ENCODE measurements around the gene C3orf52.
A peak's percentile ranks its signal among the peaks of the same experiment; 100 is the strongest.

C3orf52 gene

GRCh38 chr3:112085735-112086075 lies 484 bp upstream of the C3orf52 start:
- DNase-seq (ENCODE audit: low read depth in 2 of 2): no peak

- DNase-seq (ENCODE audit: low read depth in 2 of 2): no peak
Measured at GRCh38 chr3:112086875-112087524, 811 bp downstream of the C3orf52 start.

DNA sequence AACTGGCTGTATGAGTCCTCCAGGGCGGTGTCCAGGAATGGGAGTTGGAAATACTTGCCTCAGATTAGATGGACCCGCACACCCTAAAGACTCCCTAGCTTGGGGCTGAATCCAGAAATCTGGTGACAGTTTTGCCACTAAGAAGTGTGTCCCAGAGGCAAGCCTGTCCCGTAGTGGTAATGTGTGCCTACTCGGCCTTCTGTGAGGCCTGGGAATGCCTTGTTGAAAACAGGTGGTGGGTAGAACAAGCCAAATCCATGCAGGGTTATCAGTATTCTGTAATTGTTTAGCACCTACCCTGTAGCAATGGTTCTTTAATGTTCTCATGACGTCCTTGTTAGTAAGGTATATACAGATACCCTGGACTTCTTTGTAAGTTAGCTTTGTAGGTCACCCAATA lies 1.6 kb downstream of the C3orf52 start:
- DNase-seq (ENCODE audit: low read depth in 2 of 2): no peak

DNA sequence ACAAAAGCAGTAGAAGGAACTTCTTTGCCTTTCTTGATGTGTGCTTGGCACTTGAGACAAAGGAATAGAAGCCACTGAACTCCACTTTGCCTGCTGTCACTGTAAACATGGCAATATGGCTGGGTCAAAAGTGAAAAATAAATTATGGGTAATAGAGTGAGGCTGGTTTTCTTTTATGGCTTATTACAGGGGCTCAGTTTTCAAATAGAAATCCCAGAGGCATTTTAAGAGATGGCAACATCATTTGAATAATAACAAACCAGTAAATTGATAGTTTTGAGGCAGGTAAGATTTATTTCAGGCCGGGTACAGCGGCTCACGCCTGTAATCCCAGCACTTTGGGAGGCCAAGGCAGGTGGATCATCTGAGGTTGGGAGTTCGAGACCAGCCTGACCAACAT lies 2.8 kb downstream of the C3orf52 start:
- no peak for DNase-seq (ENCODE audit: low read depth in 2 of 2)

DNA sequence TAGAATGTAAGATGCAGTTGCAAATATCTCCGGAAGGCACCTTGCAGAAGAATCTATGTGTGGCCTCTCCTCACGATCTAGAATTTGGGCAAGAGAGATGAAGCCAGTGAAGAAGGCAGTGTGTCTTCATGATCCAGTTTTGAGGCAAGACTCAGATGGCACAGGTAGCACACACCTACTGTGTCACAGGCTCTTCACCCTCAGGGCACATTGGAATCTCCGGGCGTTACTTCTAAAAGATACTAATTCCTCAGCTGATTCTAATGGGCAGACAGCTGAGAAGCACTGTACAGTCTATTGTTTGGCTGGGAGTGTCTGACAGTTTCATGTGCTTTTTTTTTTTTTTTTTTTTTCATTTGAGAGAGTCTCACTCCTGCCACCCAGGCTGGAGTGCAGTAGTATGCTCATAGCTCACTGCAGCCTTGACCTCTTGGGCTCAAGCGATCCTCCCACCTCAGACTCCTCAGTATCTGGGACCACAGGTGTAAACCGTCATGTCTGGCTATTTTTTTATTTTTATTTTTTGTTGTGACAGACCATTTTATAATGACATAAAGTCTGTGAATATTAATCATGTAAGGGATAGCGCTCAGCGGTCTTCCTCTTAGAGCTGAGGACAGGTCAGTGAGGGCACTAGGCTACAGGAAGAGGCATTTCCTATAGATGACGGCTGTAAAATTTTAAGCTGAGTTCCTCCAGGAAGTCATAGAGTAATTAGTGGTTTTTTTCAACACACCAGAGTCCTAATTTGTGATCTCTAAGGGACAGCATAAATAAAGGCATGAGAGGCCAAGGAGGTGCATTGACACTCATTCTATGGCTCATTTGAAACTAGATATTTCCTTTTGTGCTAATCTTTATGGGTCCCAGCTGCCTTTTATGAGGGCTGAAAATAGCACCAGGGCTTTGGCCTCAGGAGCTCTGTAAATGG lies 4.0 kb downstream of the C3orf52 start:
- no peak for DNase-seq (ENCODE audit: low read depth in 2 of 2)

DNA sequence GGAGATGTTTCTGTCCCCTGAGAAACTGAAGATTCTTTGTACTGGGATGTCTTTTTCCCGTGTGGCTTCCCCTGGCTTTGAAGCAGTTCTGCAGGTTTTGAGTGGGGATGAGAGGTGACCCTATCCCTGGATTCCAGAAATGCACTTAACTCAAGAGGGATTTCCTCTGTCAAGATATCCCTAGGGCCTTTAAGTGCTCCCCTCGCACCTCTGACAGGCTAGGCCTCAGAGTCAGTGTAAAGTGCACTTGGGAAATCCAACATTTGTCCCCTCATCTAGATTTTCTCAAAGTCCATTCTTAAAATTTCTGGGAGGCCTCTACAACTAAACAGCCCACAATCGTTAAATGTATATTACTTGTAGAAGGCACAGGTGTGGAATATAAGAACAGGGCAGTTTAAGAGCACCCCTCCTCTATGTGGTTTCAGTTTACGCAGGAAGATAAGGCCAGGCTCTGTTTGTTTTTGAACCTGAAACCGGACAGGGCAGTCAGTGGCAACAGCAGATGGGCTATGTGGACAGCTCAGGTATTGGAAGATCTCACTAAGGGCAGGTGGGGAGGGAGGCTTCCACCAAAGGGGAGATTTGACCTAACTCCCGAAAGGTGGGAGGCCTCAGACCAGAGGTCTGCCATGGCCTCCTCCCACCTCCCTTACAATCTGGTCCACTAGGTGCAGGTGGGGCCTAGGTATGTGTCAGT lies 4.8 kb downstream of the C3orf52 start:
- no peak for DNase-seq (ENCODE audit: low read depth in 2 of 2)

- DNase-seq (ENCODE audit: low read depth in 2 of 2): no peak
Measured at GRCh38 chr3:112092496-112093179, 6.4 kb downstream of the C3orf52 start.

DNA sequence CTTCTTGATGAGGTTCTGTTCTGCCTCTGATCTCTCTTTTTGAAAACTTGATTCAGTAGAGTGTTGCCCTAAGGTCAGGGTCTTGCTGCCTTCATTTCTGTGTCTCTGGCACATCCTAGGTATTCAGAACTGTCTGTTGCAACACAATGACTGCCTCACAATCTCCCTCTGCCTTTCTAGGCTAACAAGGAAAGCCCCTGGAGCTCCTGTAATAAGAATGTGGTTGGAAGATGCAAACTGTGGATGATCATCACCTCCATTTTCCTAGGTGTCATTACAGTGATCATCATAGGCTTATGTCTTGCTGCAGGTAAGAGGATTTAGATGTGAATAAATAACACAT lies 7.0 kb downstream of the C3orf52 start:
- DNase-seq (ENCODE audit: low read depth in 2 of 2): no peak

DNA sequence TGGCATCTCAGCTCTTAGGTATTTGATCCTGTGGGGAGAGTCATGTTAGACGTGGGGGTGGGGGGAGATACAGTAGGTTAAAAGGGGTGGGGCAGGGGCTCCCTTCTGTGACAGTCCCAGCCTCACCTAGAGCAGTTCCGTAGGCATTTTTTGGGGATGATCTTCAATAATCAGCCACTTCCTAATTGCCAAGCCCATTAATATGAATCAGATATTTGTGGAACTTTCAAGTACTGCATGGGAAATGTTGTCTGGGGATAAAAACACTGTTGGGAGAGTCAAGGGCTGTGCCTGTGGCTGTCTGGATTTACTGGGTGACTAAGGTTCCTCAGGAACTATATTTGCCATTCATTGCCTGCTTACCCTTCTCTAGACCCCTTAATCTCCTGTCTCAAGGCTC lies 9.5 kb downstream of the C3orf52 start:
- no peak for DNase-seq (ENCODE audit: low read depth in 2 of 2)

- no peak for DNase-seq (ENCODE audit: low read depth in 2 of 2)
Measured at GRCh38 chr3:112096176-112096575, 10.0 kb downstream of the C3orf52 start.

DNA sequence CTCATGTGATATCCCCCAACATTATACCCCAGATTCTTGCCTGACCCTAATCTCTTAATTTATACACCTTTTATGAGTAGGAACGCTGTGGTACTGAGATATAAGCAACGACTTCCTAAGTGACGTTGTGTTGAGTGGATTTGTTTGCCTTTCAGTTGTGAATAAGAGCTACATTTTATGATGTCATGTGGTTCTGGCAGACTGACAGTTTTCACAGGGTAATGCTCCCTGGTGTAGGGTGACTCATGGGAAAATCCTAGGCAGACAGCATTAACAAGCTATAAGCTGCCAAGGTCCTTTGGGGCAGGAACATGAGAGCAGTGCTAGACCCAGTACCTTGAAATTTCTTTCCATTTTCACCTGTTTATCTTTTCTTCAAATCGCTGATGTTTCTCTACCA lies 11.2 kb downstream of the C3orf52 start:
- peak; percentile 96 for DNase-seq (ENCODE audit: low read depth in 2 of 2)

- DNase-seq (ENCODE audit: low read depth in 2 of 2): peak; percentile 45 to 57
Measured at GRCh38 chr3:112101916-112102315, 15.7 kb downstream of the C3orf52 start.

DNA sequence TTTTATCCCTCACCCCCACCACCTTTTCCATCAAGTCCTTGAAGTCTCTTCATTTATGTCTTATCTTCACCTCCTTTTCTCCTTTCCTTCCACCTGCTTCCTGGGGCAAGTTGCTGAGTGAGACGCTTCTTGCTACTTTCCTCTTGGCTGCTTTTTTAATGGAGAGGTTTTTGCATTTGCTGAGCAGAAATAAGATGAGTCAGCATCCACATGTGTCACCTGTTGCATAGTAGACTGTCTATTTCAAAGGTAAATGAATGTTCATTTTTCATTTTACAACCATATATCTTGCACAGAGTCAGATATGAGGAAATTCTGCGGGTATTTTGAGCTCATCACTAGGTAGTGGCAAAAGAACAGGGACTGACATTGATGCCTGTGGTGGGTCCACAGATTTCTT lies 18.6 kb downstream of the C3orf52 start:
- no peak for DNase-seq (ENCODE audit: low read depth in 2 of 2)

GRCh38 chr3:112109322-112109721 lies 23.1 kb downstream of the C3orf52 start:
- DNase-seq (ENCODE audit: low read depth in 2 of 2): no peak

GRCh38 chr3:112111785-112112402 lies 25.7 kb downstream of the C3orf52 start:
- DNase-seq (ENCODE audit: low read depth in 2 of 2): peak in 1 of 2 experiments; percentile 22

DNA sequence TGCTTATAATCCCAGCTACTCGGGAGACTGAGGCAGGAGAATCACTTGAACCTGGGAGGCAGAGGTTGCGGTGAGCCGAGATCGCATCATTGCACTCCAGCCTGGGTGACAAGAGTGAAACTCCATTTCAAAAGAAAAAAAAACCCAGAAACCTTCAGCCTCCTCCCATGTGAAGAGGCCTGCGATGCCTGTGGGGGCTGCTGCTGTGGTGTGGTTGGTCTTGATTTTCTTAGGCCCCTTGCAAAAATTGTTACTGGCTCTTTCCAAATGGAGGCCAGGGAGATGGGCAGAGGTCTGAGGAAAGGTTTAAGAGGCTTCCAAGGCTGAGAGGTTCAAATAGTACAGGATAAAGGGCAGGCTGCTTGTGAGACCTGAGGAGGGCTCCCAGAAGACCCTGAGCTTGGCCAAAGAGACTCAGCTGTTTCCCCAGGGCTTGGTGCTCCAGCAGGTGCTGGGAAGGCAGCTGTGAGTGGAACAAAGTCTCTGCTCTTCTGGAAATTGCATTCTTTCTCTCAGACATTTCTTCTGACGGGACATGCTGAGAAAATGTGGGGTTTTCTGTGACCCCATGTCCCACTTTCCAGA lies 28.5 kb downstream of the C3orf52 start:
- no peak for DNase-seq (ENCODE audit: low read depth in 2 of 2)

DNA sequence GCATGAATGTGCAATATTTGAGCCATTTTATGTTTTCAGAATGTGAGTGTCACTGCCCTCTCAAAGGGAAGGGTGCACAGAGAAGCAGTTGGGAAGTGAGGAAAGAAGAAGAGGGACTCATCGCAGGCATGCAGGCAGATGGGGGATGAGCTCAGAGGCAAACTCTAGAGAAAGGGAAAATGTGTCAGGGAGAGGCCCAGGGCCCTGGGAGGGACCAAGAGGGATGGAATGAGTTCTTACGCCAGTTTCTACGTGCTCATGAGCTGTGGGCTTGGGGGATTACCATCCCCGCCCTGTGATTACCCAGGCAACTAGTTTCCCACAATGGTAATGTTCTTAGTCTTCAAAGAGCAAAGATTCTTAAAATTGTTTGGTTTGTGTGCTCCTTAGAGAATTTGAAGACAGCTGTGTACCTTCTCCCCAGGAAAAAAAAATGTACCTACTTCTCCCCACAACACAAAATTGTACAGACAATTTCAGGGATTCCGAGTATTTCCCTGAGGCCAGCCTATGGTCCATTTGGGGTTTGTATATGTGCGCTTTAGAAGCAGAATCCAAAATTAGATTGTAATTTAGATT lies 29.1 kb downstream of the C3orf52 start:
- no peak for DNase-seq (ENCODE audit: low read depth in 2 of 2)

GRCh38 chr3:112115806-112116383 lies 29.7 kb downstream of the C3orf52 start:
- DNase-seq (ENCODE audit: low read depth in 2 of 2): no peak

- DNase-seq (ENCODE audit: low read depth in 2 of 2): no peak
Measured at GRCh38 chr3:112116748-112117186, 30.6 kb downstream of the C3orf52 start.

DNA sequence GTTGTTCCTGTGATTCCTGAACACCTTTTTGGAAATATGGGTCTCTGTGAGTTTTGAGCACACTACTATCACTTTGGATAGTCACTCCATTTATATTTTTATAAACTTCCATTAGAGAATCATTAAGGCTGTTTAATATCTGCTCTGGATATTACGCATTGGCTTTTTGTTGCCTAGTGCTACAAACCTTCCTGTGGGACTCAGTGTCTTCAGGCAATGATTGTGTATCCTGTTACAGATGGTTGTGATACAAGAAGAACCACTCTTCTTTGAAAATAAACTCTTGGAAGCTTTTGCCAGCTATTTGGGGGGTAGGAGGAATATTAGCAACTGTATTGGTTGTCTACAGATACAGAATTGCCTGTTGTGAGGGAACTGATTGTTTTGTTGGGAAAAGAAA lies 31.2 kb downstream of the C3orf52 start:
- no peak for DNase-seq (ENCODE audit: low read depth in 2 of 2)
